GM21529 (cell line): ENCODE data around the gene NME4.
A peak's percentile ranks its signal among the peaks of the same experiment; 100 is the strongest.

Experiments
- ATAC-seq: cut with Tn5 transposase; IDR thresholded peaks from one replicate; pipeline ENCODE4 v1.9.1; 2021; ENCODE audit not compliant: unreplicated experiment

The NME4 gene

GRCh38 chr16:363110-363765 lies 33.8 kb upstream of the NME4 start:
- ATAC-seq: no peak

- no peak for ATAC-seq
These were observed 33.1 kb upstream of the NME4 start for GRCh38 chr16:363766-364490.

- ATAC-seq: no peak
These were observed 32.2 kb upstream of the NME4 start for GRCh38 chr16:364595-365491.

DNA sequence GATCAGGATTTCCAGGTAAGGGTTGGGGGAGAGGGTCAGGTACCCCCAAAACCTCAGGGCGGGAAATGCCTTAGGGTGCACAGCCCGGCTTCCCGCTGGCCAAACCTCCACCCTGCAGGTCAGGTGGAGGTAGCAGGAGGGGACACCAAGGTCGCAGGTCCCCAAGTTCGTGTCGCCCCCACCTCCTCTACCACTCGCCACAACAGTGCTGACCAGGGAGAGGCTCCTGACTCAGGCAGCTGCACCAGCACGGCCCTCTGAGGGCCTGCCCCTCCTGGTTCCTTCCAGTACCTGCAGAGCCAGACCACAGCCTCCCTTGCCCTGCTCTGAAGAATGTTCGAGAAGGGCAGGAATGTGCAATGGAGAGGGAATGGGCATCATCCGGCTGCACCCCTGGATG lies 30.5 kb upstream of the NME4 start:
- no peak for ATAC-seq

DNA sequence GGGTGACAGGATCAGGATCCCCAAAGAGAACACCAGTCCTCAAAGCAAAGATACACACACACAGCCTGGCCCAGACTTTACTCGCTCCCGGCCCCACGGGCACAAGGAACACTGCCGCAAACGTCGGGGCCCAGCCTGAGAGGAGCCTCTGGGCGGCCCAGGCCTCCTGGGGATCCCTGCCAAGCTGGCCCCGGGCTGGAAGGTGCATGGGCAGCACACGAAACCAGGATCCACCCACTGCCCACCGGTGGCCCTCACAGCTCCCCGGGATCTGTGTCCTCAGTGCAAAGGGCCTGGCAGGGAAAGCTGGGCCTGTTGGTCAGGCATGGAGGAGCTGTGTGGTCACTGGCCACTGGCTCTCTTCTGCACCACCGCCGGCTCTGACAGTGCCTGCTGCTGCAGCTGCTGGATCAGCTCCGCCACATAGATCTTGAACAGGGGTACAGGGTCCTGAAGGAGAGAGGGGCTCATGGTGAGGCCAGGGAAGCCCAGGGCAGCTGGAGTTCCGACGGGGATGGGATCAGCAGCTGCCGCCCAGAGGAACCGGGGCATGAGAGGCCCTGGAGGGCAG lies 29.6 kb upstream of the NME4 start:
- no peak for ATAC-seq

- ATAC-seq: no peak
These were observed 28.4 kb upstream of the NME4 start for GRCh38 chr16:368388-369158.

DNA sequence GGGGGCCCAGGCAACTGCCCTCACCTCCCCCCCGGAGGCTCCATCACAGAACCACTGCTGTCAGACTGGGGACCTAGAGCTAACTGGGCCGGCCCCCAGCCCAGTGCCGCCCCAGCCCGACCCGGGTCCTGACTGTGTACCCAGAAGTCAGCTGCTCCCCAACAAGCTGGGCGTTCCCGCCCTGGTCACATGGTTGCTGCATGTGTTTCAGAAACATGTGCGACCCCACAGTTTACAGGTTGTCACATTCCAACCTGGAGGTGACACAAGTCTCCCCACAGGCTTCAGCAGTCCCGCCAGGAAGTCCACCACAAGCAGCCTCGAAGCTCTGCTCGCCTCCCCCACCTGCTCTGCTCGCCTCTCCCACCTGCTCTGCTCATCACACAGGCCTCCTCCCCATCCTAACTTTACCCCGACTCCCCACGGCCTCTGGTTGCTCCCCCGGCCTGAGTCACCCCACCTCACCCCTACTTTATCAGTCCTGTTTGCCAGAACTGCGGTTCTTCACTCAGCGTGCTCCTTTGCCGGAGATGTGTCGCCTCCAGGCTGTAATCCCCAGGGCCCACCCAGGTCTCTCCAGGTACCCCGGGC lies 27.6 kb upstream of the NME4 start:
- ATAC-seq: no peak

DNA sequence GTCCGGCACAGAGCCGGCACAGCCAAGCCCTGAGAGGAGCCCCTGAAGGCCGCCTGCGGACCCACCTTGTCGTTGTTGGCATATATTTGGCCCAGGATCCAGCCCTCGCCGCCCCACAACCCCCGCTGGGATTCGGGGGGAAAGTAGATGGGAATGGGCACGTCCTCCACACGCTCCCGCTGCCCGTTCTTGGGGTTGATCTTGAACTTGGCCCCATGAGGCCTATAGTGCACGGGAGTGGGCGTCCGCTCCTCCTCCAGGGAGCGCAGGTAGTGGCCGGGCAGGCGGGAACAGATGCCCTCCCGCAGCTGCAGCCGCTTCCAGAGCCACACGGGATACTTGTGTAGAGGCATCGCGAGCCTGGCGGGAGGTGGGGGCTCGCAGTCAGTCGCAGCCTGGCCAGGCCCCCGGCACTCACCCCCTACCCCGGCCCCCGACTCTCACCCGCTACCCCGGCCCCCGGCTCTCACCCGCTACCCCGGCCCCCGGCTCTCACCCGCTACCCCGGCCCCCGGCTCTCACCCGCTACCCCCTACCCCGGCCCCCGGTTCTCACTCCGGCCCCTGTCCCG lies 27.0 kb upstream of the NME4 start:
- ATAC-seq: no peak

- peak; percentile 83 for ATAC-seq
These were observed 26.6 kb upstream of the NME4 start, which contains the start of gene MRPL28 for GRCh38 chr16:370443-370842. MRPL28 (minus strand) TSS chr16:370538; CDS start chr16:370218, 320 bp downstream.

- ATAC-seq: no peak
These were observed 26.0 kb upstream of the NME4 start for GRCh38 chr16:370979-371514.

- ATAC-seq: no peak
These were observed 25.3 kb upstream of the NME4 start for GRCh38 chr16:371515-372301.

- ATAC-seq: no peak
These were observed 24.6 kb upstream of the NME4 start for GRCh38 chr16:372302-372983.

GRCh38 chr16:373020-373598 lies 23.9 kb upstream of the NME4 start:
- no peak for ATAC-seq

- ATAC-seq: no peak
These were observed 23.0 kb upstream of the NME4 start for GRCh38 chr16:373848-374615.

GRCh38 chr16:374616-374926 lies 22.4 kb upstream of the NME4 start:
- ATAC-seq: no peak

DNA sequence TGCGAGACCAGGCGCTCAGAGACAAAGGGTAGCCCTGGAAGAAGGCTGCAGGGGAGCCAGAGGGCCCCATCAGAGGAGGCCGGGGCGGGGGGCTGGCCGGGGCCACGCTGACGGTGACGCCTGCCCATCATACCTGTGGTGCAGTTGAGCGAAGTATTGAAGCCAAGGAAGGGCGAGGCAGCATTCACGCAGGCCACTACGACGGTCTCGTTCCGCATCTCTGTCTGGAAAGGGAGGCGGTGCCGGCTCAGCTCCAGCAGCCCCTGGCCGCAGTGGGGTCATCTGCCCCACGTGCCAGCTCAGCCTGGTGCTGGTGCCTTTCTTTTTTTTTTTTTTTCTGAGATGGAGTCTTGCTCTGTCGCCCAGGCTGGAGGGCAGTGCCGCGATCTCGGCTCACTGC lies 21.8 kb upstream of the NME4 start:
- no peak for ATAC-seq
